Left ventricle myocardium inferior (tissue), 1 donor: ENCODE data around the gene TTLL1. TPM values are rescaled to one million over a fixed set of nuclear protein-coding genes. Genes with fewer than 3 reads are reported as not detected.

Experiments used
- DNase-seq: peaks from one replicate; pipeline ENCODE4 v3.0.0-alpha.2; 2020
- H3K27ac ChIP-seq: fragments of 200-600 bp; replicated peaks from 2 replicates; pipeline ENCODE4 v1.8.0; 2021
- H3K27me3 ChIP-seq: fragments of 200-600 bp; 2 replicates; pipeline ENCODE4 v1.8.0; 2021; ENCODE audit warnings: low read depth
- H3K36me3 ChIP-seq: fragments of 200-600 bp; 2 replicates; pipeline ENCODE4 v1.8.0; 2021
- H3K4me1 ChIP-seq: fragments of 200-600 bp; 2 replicates; pipeline ENCODE4 v1.8.0; 2021
- H3K4me3 ChIP-seq: fragments of 200-600 bp; 2 replicates; pipeline ENCODE4 v1.8.0; 2021; ENCODE audit warnings: mild to moderate bottlenecking, moderate library complexity
- H3K9me3 ChIP-seq: fragments of 200-600 bp; replicated peaks from 2 replicates; pipeline ENCODE4 v1.8.0; 2021
- CTCF ChIP-seq: fragments of 200-600 bp; IDR thresholded peaks from 2 replicates; pipeline ENCODE4 v1.8.0; 2021; ENCODE audit warnings: antibody characterized with exemption, mild to moderate bottlenecking, borderline replicate concordance
- intact Hi-C: fragments of 100-400 bp; cut with micrococcal nuclease; formaldehyde crosslinking; loops from one replicate; pipeline ENCODE4 v1.11.0; 2022
- total RNA-seq: library from RNA; stranded (reverse); fragmentation: NEBNext Ultra II Directional; extraction: Animal tissue kit (Norgen Biotek cat#: 25700); gene quantifications from one replicate; pipeline ENCODE4 v1.2.1, GENCODE V29; 2021
- donor health status: DM: no; HTN: yes; CAD: no; lungs with severe emphysema.

TTLL1 gene
- total RNA-seq, 1 donor from 2014 or later = 8.5 TPM

- Histone ChIP-seq H3K4me3 (no peak overlapping the region), H3K4me1 (no peaks in the 10 kb centered on the region), H3K27ac (no peak overlapping the region), H3K36me3 (peaks cover 38% of the 10 kb centered on the region), H3K9me3 (no peaks in the 10 kb centered on the region), H3K27me3 (no peaks in the 10 kb centered on the region)
- DNase-seq = no peak
- peak; percentile 56 for TF ChIP-seq CTCF
- intact Hi-C loops = no loop called here
Measured at GRCh38 chr22:43060183-43060582, 29.0 kb downstream of the TTLL1 start.

GRCh38 chr22:43057641-43058040 is 31.6 kb downstream of the TTLL1 start:
- no peak for DNase-seq
- Histone ChIP-seq H3K27ac (no peak overlapping the region), H3K36me3 (peaks cover 22% of the 10 kb centered on the region), H3K9me3 (no peaks in the 10 kb centered on the region), H3K4me1 (no peaks in the 10 kb centered on the region), H3K27me3 (no peaks in the 10 kb centered on the region), H3K4me3 (no peak overlapping the region)
- no peak for TF ChIP-seq CTCF
- intact Hi-C loops = no loop called here

GRCh38 chr22:43053176-43053575 is 36.0 kb downstream of the TTLL1 start:
- intact Hi-C loops = no loop called here
- H3K27me3 ChIP-seq = no peaks in the 10 kb centered on the region
- no peak overlapping the region for H3K27ac ChIP-seq
- no peaks in the 10 kb centered on the region for H3K4me1 ChIP-seq
- TF ChIP-seq CTCF = no peak
- no peak overlapping the region for H3K4me3 ChIP-seq
- H3K36me3 ChIP-seq = peaks cover 10% of the 10 kb centered on the region
- no peaks in the 10 kb centered on the region for H3K9me3 ChIP-seq
- no peak for DNase-seq

GRCh38 chr22:43050995-43051394 is 38.2 kb downstream of the TTLL1 start:
- no peaks in the 10 kb centered on the region for H3K9me3 ChIP-seq
- no peak for TF ChIP-seq CTCF
- no peaks in the 10 kb centered on the region for H3K4me1 ChIP-seq
- H3K36me3 ChIP-seq = peaks cover 16% of the 10 kb centered on the region
- no peaks in the 10 kb centered on the region for H3K27me3 ChIP-seq
- H3K27ac ChIP-seq = no peak overlapping the region
- DNase-seq = no peak
- H3K4me3 ChIP-seq = no peak overlapping the region
- intact Hi-C loops = no loop called here

- no peak for DNase-seq
- no peaks in the 10 kb centered on the region for H3K9me3 ChIP-seq
- TF ChIP-seq CTCF = no peak
Measured at GRCh38 chr22:43047605-43048004, 41.6 kb downstream of the TTLL1 start.

GRCh38 chr22:43044290-43044712 is 44.9 kb downstream of the TTLL1 start:
- Histone ChIP-seq H3K4me3 (no peak overlapping the region), H3K9me3 (no peaks in the 10 kb centered on the region), H3K4me1 (no peaks in the 10 kb centered on the region), H3K36me3 (peaks cover 7% of the 10 kb centered on the region), H3K27me3 (no peaks in the 10 kb centered on the region), H3K27ac (no peak overlapping the region)
- DNase-seq = no peak
- intact Hi-C loops = no loop called here
- TF ChIP-seq CTCF = no peak

More at GRCh38 chr22:43047605-43048004, 41.6 kb downstream of the TTLL1 start:
- no peak overlapping the region for H3K27ac ChIP-seq
- no peak overlapping the region for H3K4me3 ChIP-seq
- no peaks in the 10 kb centered on the region for H3K27me3 ChIP-seq
- peaks cover 17% of the 10 kb centered on the region for H3K36me3 ChIP-seq
- intact Hi-C loops = no loop called here
- no peaks in the 10 kb centered on the region for H3K4me1 ChIP-seq
